ENCODE results near the gene ADGRG7.
"Not testable (repeated sequence)": the region's sequence is repeated elsewhere in the genome, so short reads cannot be mapped to it uniquely, and the experiment has no call there.

The ADGRG7 gene

DNA sequence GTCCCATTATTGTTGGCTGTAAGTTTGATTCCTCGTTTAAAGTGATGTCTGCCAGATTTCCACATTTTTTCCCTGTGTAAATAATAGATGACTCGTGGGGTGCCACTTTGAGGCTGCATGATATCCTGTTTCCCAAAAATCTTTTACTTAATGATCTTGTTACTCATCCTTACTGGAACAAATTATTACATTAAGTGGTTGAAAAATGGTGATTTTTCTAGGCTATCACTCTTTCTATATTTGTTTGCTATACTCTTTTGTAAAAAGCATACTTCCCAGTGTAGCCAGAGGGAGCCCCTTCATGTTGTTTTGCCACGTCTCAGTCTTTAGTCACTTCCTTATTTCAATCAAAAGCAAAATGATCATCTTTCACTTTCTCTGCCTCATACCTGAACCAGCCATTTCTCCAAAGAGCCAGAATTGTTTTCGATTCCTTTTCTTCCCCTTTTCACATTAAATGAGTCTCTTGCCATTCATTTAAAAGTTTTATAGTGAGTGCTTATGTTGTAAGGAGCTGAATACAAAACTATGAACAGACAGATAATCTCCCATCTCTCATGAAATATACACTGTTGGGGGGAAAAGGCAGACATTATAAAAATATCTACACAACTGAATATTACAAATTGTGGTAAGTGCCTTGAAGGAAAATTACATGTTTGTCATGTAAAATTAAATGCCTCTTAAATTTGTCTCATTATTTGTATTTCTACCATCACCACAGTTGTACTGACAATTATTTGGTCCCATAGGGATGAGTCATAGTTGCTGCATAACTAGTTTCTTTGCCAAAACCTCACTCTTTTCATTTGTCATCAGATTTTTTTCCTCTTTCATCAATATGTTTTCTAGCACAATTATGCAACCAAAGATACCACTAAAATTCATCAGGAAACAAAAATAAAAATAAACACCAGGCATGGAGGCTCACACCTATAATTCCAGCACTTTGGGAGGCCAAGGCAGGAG is 41.5 kb downstream of the ADGRG7 start:
- no peak for DNase-seq

DNA sequence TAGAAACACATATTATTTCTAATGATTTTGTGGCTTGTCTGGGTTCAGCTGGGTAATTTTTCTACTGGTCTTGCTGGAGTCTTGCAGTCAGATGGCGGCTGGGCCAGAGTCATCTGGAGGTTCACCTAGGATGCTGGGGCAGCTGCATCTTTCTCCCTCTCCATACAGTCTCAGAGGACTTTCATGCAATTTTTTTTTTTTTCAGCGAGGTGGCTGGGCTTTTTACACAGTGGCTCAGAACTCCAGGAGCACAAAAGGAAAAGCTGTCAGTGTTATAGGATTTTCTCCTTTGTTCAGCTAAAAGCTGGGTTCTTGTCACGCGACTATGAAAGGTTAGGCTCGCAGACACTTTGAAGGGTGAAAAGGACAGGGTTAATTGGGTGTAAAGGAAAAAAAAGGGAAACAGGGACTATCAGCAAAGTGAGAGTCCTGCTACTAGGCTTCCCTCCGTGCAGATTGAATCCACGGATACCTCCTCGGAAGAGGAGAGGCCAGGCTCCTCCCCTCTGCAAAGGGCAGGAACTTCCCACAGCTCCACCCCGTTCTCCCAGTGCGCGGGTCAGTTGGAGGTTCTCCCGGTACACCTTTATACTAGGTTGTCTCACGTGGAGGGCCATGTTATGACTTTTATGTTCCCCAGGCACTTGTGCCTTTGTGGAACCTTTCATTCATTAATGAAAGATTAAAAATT is 44.3 kb downstream of the ADGRG7 start:
- no peak for DNase-seq

GRCh38 chr3:100656945-100657344 is 47.5 kb downstream of the ADGRG7 start:
- no peak for DNase-seq

- not testable (repeated sequence) for DNase-seq
Observed at GRCh38 chr3:100661294-100661693, 51.9 kb downstream of the ADGRG7 start.

DNA sequence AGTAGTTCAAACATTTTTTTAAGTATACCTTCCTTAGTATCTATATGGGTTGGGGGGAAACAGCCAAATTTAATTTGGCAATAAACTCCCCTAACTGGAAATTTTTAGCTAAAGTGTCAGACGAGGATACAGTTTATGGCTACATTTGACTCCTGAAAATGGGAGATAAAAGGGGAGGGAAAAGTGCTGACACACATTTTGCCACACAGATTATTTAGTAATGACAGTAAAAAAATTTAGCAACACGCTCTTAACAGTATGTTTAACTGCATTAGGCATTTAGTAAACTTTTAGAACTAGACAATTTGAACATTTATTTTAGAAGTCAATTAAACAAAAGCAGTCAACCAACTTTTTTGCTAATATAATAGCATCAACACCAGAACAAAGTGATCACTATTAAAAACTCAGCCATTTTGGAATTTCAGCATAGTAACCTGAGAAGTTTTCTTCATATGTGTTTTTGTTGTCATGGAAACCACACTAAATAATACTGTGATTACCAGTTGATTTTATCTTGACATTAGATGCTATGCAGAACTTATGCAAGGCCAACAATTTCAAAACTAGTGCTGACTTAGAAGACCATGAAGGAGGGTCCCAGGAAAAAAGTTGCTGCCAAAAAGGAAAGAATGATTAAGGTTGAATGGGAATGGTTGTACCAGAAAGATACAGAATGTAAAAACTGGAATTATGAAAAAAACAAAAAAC is 52.9 kb downstream of the ADGRG7 start:
- DNase-seq, result no peak

- DNase-seq, result no peak
Observed at GRCh38 chr3:100665230-100665629, 55.8 kb downstream of the ADGRG7 start.

DNA sequence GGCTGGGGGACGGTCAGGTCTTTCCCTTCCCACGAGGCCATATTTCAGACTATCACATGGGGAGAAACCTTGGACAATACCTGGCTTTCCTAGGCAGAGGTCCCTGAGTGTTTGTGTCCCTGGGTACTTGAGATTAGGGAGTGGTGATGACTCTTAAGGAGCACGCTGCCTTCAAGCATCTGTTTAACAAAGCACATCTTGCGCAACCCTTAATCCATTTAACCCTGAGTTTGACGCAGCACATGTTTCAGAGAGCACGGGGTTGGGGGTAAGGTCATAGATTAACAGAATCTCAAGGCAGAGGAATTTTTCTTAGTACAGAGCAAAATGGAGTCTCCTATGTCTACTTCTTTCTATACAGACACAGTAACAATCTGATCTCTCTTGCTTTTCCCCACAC is 57.3 kb downstream of the ADGRG7 start:
- DNase-seq, result peak; percentile 88

DNA sequence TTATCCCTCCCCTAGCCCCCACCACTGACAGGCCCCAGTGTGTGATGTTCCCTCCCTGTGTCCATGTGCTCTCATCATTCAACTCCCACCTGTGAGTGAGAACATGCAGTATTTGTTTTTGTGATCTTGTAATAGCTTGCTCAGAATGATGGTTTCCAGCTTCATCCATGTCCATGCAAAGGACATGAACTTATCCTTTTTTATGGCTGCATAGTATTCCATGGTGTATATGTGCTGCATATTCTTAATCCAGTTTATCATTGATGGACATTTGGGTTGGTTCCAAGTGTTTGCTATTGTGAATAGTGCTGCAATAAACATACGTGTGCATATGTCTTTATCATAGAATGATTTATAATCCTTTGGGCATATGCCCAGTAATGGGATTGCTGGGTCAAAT is 57.9 kb downstream of the ADGRG7 start:
- not testable (repeated sequence) for DNase-seq

DNA sequence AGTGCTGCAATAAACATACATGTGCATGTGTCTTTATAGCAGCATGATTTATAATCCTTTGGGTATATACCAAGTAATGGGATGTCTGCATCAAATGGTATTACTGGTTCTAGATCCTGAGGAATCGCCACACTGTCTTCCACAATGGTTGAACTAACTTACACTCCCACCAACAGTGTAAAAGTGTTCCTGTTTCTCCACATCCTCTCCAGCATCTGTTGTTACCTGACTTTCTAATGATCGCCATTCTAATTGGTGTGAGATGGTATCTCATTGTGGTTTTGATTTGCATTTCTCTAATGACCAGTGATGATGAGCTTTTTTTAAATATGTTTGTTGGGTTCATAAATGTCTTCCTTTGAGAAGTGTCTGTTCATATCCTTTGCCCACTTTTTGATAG is 61.6 kb downstream of the ADGRG7 start:
- DNase-seq, result not testable (repeated sequence)

DNA sequence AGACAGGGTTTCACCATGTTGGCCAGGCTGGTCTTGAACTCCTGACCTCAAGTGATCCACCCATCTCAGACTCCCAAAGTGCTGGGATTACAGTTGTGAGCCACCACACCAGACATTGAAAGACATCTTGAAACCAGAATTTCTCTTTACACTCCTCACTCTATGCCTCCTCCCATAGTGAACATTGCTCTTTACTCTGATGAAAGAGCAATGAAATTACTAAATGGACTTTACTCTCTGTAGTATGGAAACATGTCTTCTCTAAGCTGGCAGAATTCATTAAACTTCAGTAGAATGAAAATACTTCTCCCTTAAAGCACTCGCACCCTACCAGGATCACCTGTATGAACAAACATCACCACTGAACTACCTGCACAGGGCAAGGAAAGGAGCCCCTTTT is 72.1 kb downstream of the ADGRG7 start:
- DNase-seq, result no peak

DNA sequence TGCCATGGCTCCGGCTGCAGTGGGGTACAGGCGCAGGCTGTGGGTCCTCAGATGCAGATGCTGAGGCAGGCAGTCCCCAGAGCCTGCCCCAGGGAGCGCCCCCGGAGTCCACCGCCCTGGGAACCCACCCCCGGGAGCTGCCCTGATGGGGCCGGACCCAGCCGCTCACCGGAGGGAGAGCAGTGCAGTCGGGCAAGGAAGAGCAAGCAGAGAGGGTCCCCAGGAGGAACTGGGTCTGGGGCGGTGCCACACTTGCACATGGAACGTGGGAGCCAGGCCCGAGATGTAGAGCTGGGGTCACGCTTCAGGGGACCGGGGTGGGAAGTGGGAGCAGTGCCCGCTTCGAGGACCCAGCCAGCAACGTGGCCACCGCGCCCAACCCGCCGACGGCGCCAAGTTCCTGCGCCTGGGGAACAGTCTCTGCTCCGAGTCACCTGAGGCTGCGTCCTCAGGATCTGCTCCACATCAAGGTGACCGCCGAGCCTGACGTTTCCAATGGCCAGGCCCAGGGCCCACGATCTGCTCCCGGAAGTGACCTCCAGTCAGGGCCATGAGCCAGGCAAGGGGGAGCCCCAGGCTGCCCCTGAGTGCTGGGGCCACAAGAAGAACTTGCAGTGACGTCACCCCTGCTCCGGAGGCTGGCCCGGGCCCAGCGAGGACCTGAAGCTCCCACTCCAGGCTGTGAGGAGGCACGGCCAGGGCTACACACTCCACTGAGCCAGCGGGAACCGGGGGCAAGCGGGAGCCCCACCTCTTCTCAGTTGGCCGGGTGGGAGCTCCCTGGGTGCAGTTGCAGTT is 72.9 kb downstream of the ADGRG7 start:
- DNase-seq, result no peak

DNA sequence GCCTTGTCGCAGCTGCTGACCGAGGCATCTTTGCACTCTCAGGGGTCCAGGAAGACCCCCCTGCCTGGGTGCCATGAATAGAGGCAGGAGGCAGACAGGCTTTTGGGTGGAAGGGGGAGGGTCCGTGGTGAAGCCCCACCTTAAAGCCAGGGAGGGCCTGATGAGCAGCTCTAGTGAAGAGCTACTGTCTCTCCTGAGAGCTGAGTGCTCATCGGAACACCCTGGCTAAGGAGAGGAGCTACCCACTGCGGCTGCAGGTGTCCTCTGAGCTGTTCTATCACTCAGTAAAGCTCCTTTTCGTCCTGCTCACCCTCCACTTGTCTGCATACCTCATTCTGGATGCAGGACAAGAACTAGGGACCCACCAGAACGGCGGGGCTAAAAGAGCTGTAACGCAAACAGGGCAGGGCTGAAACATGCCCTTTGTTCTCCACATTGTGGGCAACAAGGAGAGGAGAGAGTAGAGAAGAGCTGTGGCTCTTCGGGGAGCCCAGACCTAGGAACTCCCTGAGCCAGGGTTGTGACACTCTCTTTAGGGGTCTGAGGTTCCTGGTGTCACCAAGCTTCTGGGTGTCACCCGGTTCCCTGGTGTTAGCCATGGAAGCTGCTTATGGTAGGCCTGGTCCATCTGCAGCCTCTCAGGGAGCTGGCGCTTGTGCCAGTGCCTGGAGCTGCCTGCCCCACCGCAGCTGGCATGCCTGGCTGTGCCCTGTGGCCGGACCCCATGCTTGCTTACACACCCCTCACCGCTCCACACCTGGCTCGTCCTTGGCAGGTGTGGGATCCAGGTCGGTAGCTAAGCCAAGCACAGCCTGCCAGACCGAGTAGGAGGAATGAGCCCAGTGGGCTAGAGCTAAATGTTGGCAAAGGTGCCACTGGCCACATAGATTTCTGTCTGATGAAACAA is 73.7 kb downstream of the ADGRG7 start:
- DNase-seq, result no peak

- no peak for DNase-seq
Observed at GRCh38 chr3:100693225-100693624, 83.8 kb downstream of the ADGRG7 start.

GRCh38 chr3:100695696-100696095 is 86.3 kb downstream of the ADGRG7 start:
- no peak for DNase-seq

DNA sequence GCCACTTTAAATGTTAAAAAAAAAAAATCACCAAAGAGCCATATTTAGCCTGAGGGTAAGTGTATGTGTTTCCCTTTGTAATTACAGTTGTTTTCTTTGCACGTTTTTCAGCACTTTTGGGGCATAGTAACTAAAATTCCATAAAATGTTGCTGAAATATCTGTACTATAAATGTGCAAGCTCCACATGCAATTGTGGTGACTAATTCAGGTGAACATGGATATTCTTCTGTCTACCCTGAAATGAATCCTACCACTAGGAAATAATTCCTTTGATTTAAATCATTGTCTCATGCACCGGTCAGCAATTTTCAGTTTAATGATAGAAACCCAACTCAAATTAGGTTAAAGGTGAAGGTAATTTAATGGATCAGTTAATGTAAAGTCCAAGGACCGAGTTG is 86.8 kb downstream of the ADGRG7 start:
- DNase-seq, result no peak

DNA sequence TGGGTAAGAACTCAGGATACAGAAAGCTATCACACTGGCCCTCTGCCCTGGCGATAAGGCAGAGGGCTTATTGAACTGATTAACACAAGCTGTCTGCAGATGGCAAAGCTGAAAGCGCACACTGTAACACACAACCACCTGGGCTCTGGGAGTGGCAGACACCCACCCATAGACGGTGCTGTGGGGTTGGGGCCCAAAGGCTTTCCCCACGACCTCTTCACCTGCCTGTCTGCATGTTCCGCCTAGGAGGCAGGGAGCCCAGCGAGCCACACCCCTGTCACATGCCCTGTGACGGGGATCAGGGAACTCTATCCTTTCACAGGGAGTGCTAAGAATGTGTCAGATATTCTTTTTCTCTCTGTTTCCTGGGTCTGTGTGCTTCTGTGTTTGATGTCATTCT is 87.8 kb downstream of the ADGRG7 start:
- no peak for DNase-seq

GRCh38 chr3:100697723-100698285 is 88.4 kb downstream of the ADGRG7 start:
- no peak for DNase-seq

GRCh38 chr3:100698736-100699135 is 89.3 kb downstream of the ADGRG7 start:
- DNase-seq, result no peak

DNA sequence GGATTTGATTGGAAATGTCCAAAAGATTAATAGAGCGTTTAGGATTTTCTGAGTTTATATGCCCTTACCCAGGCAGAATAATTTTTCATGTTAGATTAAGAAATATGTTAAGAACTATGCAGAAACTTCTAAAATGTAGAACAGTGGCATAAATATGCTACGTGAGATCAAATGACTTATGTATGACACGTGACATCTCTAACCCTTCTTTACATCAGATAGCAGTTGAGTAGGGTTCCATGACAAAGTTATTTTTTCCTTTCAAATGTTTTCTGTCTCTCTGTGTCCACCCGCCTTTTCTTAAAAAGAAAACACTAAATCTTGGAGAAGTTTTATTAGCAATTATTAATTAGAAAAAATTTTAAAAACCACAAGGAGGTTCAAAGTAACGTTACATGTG is 91.3 kb downstream of the ADGRG7 start:
- no peak for DNase-seq

DNA sequence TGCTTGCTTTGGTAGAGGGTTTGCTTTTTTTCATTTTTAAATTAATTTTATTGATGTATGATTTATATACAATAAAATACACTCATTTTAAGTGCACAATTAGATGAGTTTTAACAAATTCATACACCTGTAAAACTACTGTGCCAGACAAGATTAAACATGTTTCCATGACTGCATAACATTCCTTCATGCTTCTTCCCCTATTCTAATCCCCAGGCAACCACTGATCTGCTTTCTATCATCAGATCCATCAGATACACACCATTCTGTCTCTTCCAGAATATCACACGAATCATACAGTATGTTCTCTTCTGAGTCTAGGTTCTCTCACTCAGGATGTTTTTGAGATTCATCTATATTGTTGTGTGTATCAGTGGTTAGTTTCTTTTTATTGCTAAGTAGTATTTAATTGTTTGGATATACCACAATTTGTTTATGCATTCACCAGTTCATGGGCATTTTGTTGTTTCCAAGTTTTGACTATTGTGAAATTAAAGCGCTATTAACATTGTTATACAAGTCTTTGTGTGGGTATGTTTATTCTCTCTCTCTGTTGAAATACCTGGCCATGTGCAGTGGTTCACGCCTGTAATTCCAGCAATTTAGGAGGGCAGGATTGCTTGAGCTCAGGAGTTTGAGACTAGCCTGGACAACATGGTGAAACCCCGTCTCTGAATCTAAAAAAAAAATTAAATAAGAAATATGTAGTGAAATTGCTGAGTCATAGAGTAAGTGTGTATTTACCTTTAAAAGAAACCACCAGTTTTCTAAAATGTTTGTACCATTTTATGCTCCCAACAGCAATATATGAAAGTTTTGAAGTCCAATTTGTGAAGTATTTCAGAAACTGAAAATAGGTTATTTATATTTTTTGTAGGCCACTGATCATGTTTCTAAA is 92.9 kb downstream of the ADGRG7 start:
- no peak for DNase-seq

All from NCI-H524 treated with DMSO at 0.1 percent for 48 hours (cell line).